Right lobe of liver (tissue), 6 donors: ENCODE measurements around the gene PDGFA. TPM values are rescaled to one million over a fixed set of nuclear protein-coding genes. Genes with fewer than 3 reads are reported as not detected.

ENCODE experiments used
- ATAC-seq, 4 donors: fragments of 200-7000 bp; cut with Tn5 transposase; one replicate each; pipeline ENCODE4 v1.9.1; 2020; ENCODE audit warnings: mild to moderate bottlenecking in 4 of 4, moderate library complexity in 4 of 4
- DNase-seq, 3 donors: peaks; one replicate each; pipeline ENCODE4 v3.0.0-alpha.2; 2020
- H3K27ac ChIP-seq, 3 donors: fragments of 200-600 bp; one replicate each; pipeline ENCODE4 v1.8.0; 2022
- H3K27me3 ChIP-seq, 2 donors: fragments of 200-600 bp; one replicate each; pipeline ENCODE4 v1.8.0; 2022
- H3K36me3 ChIP-seq, 4 donors: fragments of 200-600 bp; sonication (generic) in 1 of 4; one replicate each; pipeline versions ENCODE4 v1.5.1 to v1.8.0; 2017 to 2022; ENCODE audit warnings: control low read depth in 1 of 4
- H3K4me1 ChIP-seq, 4 donors: fragments of 200-600 bp; sonication (generic) in 1 of 4; one replicate each; pipeline versions ENCODE4 v1.5.1 to v1.8.0; 2017 to 2022; ENCODE audit warnings: control low read depth in 1 of 4
- H3K4me3 ChIP-seq, 3 donors: fragments of 200-600 bp; one replicate each; pipeline ENCODE4 v1.8.0; 2022
- H3K9me3 ChIP-seq, 4 donors: fragments of 200-600 bp; sonication (generic) in 1 of 4; one replicate each; pipeline versions ENCODE4 v1.5.1 to v1.8.0; 2017 to 2022; ENCODE audit warnings: control low read depth in 1 of 4
- CTCF ChIP-seq, 4 donors: fragments of 200-600 bp in 3 of 4; fragments of 450-650 bp in 1 of 4; IDR thresholded peaks; one replicate each; pipeline versions ENCODE4 v1.5.1 to v1.8.0; 2016 to 2022; ENCODE audit warnings: antibody characterized with exemption in 4 of 4, mild to moderate bottlenecking in 2 of 4
- POLR2A ChIP-seq: fragments of 450-650 bp; IDR thresholded peaks from one replicate; pipeline ENCODE4 v1.6.1; 2017; ENCODE audit warnings: antibody characterized with exemption, mild to moderate bottlenecking
- WGBS: methylation state at CpG from one replicate; pipeline ENCODE4 v1.1.6; 2018; ENCODE audit warnings: low coverage, low lambda C conversion rate; ENCODE audit not compliant: insufficient coverage; ENCODE audit errors: missing lambda C conversion rate; 5-methylcytosine and 5-hydroxymethylcytosine counted together
- intact Hi-C, 2 donors: fragments of 100-400 bp; cut with DNase I; formaldehyde crosslinking; loops; one replicate each; pipeline versions ENCODE4 v1.11.2 to v1.14.1; 2022
- long read RNA-seq: library from polyadenylated mRNA; unstranded; transcript quantifications from one replicate; pipeline ENCODE4 v2.0.0, GENCODE V29; 2019
- total RNA-seq, 6 experiments: library from RNA; depleted of rRNA in 2 of 6; stranded (reverse); fragments of >200 nt in 2 of 6; fragmentation: NEBNext Ultra II Directional in 3 of 6; extraction: Animal tissue kit (Norgen Biotek cat#: 25700) in 3 of 6; gene quantifications; one replicate each; pipeline versions ENCODE4 v1.1.0 to v1.2.4, GENCODE V29; 2016 to 2023
- donor health status: DM: no; HTN: yes; CAD: no.
- donor health status: DM: no; HTN: no; CAD: no.
- donor health status: DM: no; HTN: no; CAD: no.
- donor health status: DM: no; HTN: yes; CAD: no.
- donor health status: DM: no; HTN: yes; CAD: no.

Gene PDGFA
- 10 to 100 TPM in 3 of 6 experiments, 1 to 10 TPM in 3; 2.3 to 20.9 (median 8.4) TPM for total RNA-seq
- long read RNA-seq, result 0 reads

GRCh38 chr7:519484-520390, at the start of gene PDGFA:
TSS of gene PDGFA (minus strand) at chr7:519846. CDS start at chr7:519001, 845 bp downstream.
- Histone ChIP-seq H3K9me3 (no peaks in the 10 kb centered on the region), H3K27ac (peak within 1 kb of the TSS; percentile 61 to 84 (median 81)), H3K4me1 (peaks cover 0 to 33% (median 3%) of the 10 kb centered on the region in 4 donors), H3K4me3 (peak within 1 kb of the TSS; percentile 56 to 85 (median 62)), H3K27me3 (peaks cover 0 to 19% of the 10 kb centered on the region in 2 donors), H3K36me3 (no peaks in the 10 kb centered on the region)
- DNase-seq, result peak in 1 of 3 donors; percentile 58
- ATAC-seq, result peak; percentile 20 to 43 (median 32)
- TF ChIP-seq POLR2A, result no peak
- peak in 3 of 4 donors; percentile 8 to 42 (median 10) for TF ChIP-seq CTCF (IDR thresholded peaks at IDR 0.05)
- intact Hi-C loops, result no loop called here
- WGBS, result 2% methylated on average over 13 of the region's 132 CpGs

- Histone ChIP-seq H3K9me3 (no peaks in the 10 kb centered on the region), H3K27me3 (no peaks in the 10 kb centered on the region), H3K27ac (no peak overlapping the region), H3K36me3 (no peaks in the 10 kb centered on the region), H3K4me3 (no peak overlapping the region), H3K4me1 (no peaks in the 10 kb centered on the region)
- DNase-seq (no peak), ATAC-seq (no peak)
- TF ChIP-seq CTCF (IDR thresholded peaks at IDR 0.05), result no peak
- no peak for TF ChIP-seq POLR2A
- WGBS, result 86% methylated on average over 15 of the region's 33 CpGs
- intact Hi-C loops, result no loop called here
These were observed 48.6 kb upstream of the PDGFA start for GRCh38 chr7:568031-568951.

GRCh38 chr7:567305-567883, 47.7 kb upstream of the PDGFA start:
- WGBS, result 92% methylated on average over 2 of the region's 3 CpGs
- DNase-seq, result no peak
- intact Hi-C loops, result no loop called here
- Histone ChIP-seq H3K9me3 (no peaks in the 10 kb centered on the region), H3K27me3 (no peaks in the 10 kb centered on the region), H3K4me1 (no peaks in the 10 kb centered on the region), H3K36me3 (no peaks in the 10 kb centered on the region), H3K4me3 (no peak overlapping the region), H3K27ac (no peak overlapping the region)
- no peak for ATAC-seq
- no peak for TF ChIP-seq CTCF (IDR thresholded peaks at IDR 0.05)
- no peak for TF ChIP-seq POLR2A

- no peak for ATAC-seq
- DNase-seq, result no peak
- TF ChIP-seq CTCF (IDR thresholded peaks at IDR 0.05) (no peak), POLR2A (no peak)
- H3K9me3 ChIP-seq, result no peaks in the 10 kb centered on the region
- no peaks in the 10 kb centered on the region for H3K4me1 ChIP-seq
- H3K27me3 ChIP-seq, result no peaks in the 10 kb centered on the region
- 83% methylated on average over 1 of the region's 1 CpG for WGBS
- H3K27ac ChIP-seq, result no peak overlapping the region
- H3K4me3 ChIP-seq, result no peak overlapping the region
- H3K36me3 ChIP-seq, result no peaks in the 10 kb centered on the region
- intact Hi-C loops, result no loop called here
These were observed 46.5 kb upstream of the PDGFA start for GRCh38 chr7:566100-566499.
